IMR-90 (cell line): Measurements from ENCODE around the gene ZSCAN16.

ENCODE experiments used
- CEBPB ChIP-seq: IDR thresholded peaks from 2 replicates; pipeline ENCODE4 v1.6.1; 2012; ENCODE audit warnings: low read depth, low read length, improper control_type of control experiment
- CTCF ChIP-seq: conservative IDR thresholded peaks from 2 replicates; pipeline ENCODE4 v1.5.1; 2012; ENCODE audit warnings: mild to moderate bottlenecking, low read depth, low read length, improper control_type of control experiment
- ELK1 ChIP-seq: fragments of 150-350 bp; IDR thresholded peaks from 2 replicates; pipeline ENCODE4 v1.6.1; 2016; ENCODE audit warnings: low read depth, mild to moderate bottlenecking, low read length, moderate library complexity, borderline replicate concordance
- FOS ChIP-seq: fragments of 150-350 bp; IDR thresholded peaks from 2 replicates; pipeline ENCODE4 v1.6.1; 2016; ENCODE audit warnings: low read depth, low read length
- MAFK ChIP-seq: IDR thresholded peaks from 2 replicates; pipeline ENCODE4 v1.6.1; 2012; ENCODE audit warnings: low read depth, low read length, improper control_type of control experiment
- MAZ ChIP-seq: IDR thresholded peaks from 2 replicates; pipeline ENCODE4 v1.6.1; 2012; ENCODE audit warnings: low read depth, mild to moderate bottlenecking, low read length, improper control_type of control experiment, moderate library complexity, borderline replicate concordance
- MXI1 ChIP-seq: IDR thresholded peaks from 2 replicates; pipeline ENCODE4 v1.6.1; 2012; ENCODE audit warnings: low read depth, mild to moderate bottlenecking, low read length, moderate library complexity, borderline replicate concordance
- POLR2A ChIP-seq: IDR thresholded peaks from 2 replicates; pipeline ENCODE4 v1.6.1; 2012; ENCODE audit warnings: mild to moderate bottlenecking, low read depth, low read length
- RAD21 ChIP-seq: IDR thresholded peaks from 2 replicates; pipeline ENCODE4 v1.6.1; 2012; ENCODE audit warnings: low read length, improper control_type of control experiment

- TF ChIP-seq ELK1 (no peak), CTCF (no peak), POLR2A (peak; percentile 72), MAZ (peak; percentile 88), CEBPB (no peak), MAFK (no peak), RAD21 (no peak), FOS (no peak), MXI1 (0 out of 2 replicates have a peak, but pooled peaks have one; percentile 25)
Observed at GRCh38 chr6:28136585-28137504, 12.4 kb downstream of the ZSCAN16 start.
